ENCODE results near the gene TBCD. TPM values are rescaled to one million over a fixed set of nuclear protein-coding genes. Genes with fewer than 3 reads are reported as not detected.

The TBCD gene
- total RNA-seq, 1 donor from 2014 or later: 216 TPM

DNA sequence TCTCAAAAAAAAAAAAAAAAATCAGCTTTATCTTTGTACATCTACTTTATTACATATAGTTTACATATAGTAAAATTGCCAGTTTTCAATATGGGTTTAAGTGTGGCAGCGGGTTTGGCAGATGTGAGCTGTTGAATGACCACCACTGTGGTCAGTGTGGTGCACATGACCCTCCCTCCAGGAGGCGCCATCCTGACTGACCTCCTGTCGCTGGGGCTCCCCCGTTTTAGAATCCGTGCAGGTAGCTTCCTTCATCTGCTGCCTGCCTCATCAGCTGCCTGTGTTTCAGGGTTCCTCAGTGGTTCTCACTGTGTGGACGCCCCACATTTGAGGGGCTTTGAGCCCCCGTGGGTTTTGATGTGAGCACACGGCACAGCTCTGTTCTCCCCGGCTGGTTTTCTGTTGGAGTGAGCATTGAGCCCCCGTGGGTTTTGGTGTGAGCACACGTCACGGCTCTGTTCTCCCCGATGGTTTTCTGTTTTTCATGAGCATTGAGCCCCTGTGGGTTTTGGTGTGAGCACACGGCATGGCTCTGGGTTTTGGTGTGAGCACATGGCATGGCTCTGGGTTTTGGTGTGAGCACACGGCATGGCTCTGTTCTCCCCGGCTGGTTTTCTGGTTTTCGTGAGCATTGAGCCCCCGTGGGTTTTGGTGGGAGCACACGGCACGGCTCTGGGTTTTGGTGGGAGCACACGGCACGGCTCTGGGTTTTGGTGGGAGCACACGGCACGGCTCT, 145.8 kb downstream of the TBCD start:
- intact Hi-C loops (cut with micrococcal nuclease): no loop called here

DNA sequence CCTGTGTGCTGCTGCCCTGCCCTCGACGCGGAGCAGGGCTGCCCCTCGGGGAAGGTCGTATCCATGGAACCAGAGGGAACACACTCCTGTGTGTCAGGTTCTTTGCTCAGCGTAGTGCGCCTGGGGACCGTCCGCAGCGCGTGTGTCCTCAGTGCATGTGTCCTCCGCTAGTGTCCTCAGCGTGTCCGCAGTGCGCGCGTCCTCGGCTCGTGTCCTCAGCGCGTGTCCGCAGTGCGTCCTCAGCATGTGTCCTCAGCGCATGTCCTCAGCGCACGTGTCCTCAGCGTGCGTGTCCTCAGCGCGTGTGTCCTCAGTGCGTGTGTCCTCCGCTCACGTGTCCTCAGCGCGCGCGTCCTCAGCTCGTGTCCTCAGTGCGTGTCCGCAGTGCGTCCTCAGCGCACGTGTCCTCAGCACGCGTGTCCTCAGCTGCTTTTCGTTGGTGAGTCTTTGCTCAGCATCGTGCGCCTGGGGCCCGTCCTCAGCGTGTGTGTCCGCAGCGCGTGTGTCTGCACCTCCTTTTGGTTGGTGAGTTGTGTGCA, 147.2 kb downstream of the TBCD start:
- intact Hi-C loops (cut with micrococcal nuclease): no loop called here

DNA sequence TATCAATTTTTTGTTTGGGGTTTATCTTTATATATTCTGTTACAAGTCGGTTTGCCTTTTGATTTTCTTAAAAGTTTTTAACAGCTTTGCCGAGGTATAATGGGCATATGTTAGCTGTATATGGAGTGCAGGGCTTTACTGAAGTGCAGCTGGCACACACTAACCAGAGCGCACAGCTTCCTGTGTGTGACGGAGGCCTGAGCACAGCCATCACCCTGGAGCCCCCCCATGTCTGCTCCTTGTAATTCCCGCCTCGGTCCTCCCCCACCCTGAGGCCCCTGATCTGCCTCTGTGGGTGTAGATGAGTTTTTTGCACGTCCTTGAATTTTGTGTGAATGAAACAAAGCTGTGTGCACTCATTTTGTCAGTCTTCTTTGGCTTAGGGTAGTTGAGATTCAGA, 148.1 kb downstream of the TBCD start:
- intact Hi-C loops (cut with micrococcal nuclease): no loop called here

DNA sequence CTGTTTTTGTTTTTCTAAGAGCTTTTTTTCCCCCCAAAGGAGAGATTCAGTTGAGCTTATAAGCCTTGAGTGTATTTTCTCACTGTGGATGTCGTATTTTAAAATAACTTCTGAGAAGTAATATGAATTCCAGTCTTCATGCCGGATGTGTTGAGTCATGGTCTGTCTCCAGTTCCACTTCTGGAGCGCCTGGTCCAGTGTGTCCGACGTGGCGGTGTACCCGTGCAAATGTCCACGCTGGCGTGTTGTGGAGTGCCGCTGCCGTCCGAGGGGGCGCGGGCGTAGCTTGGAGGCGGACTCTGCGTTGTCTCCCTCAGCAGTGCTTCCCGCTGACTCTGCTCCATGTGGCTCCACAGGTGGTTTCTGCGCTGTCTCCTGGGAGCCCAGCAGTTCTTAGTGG, 148.9 kb downstream of the TBCD start:
- intact Hi-C loops (cut with micrococcal nuclease): no loop called here

DNA sequence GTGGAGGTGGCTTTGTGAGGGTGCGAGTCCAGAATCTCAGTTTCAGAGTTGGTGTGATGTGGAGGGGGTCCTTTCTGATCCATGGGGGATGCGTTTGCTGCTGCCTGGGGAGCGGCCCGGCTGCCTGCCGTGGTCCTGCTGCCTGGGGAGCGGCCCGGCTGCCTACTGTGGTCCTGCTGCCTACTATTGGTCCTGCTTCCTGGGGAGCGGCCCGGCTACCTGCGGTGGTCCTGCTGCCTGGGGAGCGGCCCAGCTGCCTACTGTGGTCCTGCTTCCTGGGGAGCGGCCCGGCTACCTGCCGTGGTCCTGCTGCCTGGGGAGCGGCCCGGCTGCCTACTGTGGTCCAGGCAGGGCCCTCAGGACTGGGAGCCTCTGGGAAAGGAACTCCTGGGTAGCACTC, 149.5 kb downstream of the TBCD start:
- intact Hi-C loops (cut with micrococcal nuclease): no loop called here

DNA sequence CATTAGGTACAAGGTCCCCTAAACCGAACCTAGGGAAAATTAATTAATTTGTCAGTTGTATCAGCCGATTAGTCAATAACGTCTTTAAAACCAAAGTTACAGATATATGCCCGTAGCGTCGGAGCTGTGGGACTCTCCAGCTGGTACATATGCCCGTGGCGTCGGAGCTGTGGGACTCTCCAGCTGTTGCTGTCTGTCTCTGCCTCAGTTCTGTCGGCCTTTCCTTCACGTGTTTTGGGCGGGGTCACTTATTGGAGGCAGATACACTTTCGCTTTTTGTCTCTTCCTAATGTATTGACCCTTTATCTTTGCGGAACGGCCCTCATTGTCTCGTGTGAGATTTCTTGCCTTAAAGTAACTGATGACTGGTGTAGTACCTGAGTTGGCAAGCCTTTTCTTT, 150.0 kb downstream of the TBCD start:
- intact Hi-C loops (cut with micrococcal nuclease): no loop called here

DNA sequence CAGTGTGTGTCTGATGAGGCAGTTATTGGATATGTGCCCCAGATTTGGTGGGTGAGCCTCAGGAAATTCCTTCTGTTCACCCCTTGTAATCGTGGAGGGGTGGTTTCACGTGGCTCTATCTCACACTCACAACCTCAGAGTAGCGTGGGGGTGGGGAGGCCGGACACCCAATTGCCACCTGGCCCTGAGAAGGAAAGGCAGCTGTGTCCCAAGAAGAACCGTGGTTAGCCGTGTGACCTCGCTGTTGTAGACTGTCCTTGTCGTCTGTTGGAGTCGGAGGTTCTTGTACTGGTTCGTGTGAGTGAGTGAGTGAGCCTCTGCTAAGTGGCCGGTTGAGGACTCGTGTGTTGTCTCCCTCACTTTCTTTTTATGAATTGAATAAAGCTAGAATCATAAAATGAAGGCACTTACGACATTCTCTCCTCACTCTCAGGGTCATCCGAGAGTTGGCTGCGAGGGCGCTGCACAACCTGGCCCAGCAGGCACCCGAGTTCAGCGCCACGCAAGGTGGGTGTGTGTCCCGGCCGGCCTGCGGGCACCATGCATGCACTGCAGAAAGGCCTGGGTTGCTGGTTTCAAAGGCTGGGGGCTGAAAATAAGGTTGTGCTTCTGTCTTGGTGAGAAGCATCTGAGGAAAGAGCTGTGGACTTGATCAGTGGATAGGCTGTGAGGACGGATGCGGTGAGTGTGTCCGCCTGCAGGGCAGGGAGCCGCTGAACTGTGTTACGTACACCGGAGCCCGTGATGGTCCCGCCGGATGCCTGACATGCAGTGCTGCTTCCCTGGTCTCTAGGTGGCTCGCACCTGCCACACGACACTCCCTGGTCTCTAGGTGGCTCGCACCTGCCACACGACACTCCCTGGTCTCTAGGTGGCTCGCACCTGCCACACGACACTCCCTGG, 151.4 kb downstream of the TBCD start:
- intact Hi-C loops (cut with micrococcal nuclease): no loop called here

DNA sequence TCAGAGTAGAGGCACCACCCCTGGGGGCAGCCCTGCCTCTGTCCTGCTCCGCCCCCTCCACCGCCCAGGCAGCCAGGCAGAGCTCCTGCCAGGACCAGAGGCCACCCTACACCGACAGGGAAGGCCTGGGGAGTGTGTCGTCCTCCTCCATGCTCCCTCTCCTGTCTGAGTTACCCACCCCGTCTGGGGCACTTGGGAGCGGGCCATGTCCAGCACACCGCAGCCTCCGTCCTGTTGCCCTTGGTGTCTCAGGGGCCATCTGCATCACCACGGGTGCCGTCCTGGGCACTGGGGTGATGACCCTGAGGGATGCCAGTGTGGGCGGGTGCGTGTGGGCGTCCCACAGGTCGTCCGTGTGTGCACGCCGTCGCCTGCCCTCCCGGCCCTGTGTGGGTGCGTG, 153.3 kb downstream of the TBCD start:
- intact Hi-C loops (cut with micrococcal nuclease): no loop called here

DNA sequence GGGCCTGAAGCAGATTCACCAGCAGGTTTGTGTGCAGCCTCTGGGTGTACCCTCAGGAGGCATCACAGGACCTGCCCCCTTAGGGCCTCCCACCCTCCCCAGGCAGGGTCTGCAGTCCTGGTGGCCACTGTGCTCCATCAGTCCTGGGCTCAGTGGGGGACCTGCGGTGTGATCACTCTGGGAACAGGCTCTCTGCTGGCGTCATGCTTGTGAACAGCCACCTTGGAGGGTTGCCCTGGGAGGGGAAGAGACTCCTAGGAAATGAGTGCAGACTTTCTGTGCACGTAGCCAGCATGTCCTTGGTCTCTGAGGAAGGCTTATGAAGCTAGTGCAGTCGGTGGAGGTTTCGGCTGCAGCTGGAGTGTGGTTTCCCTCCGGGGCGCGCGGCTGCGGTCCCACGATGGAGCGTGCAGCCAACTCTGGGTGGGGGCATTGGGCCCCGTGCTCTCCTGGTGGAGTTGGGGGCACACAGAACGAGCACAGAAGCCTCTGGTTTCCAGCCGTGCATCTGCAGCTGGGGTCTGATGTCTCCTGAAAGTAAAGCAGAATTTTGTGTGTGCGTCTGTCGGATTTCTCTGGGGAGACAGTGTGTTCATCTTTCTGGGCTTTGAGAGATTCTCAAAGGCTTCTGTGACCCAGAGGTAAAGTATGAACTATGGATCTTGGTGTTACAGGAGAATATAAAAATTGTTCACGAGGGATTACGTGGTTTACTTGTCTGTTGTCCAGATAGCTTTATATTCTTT, 156.1 kb downstream of the TBCD start:
- intact Hi-C loops (cut with micrococcal nuclease): no loop called here

DNA sequence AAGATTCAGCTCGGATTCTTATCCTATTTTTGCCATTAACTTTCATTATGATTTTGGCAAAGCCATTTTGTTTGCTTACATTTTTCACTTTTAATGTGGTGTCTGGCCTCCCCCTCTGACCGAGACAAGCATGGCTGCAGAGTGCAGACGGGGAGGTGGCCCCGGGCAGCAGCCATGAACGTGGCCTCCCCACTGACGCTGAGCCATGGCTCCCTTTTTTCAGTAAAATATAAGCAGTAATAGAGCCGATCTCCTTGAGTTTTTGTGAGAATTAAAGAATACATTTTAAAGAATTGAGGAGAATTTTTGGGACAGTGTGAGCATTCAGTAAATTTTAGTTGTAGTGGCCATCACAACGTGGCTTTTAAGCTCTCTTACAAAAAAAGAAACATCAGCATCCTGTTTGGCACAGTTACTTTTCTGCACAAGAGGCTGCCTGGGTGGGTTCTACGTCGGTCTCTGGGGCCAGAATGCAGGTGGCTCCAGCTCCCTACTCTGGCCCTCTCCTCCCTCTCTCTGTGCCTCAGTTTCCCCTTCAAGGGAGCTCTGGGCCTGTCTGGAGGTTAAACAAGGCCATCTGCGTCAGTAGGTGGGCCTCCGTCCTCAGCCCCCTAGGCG, 156.8 kb downstream of the TBCD start:
- intact Hi-C loops (cut with micrococcal nuclease): no loop called here

DNA sequence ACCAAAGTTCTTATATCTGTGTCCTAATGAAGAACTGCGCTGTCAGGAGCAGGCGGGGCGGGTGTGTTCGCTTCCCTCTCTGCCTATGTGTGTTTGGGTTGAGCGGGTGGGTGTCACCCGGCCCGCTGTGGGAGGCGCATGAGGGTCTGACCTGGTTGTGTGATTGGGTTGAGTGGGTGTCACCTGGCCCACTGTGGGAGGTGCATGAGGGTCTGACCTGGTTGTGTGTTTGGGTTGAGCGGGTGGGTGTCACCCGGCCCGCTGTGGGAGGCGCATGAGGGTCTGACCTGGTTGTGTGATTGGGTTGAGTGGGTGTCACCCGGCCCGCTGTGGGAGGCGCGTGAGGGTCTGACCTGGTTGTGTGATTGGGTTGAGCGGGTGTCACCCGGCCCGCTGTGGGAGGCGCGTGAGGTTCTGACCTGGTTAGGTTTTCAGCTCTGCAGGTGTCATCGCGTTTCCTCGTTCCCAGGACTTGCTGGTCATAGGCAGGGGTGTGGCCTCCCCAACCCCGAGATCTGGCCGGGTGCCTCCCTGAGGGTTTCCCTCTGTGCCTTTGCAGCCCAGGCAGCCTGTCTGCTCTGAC, 157.5 kb downstream of the TBCD start:
- intact Hi-C loops (cut with micrococcal nuclease): no loop called here

DNA sequence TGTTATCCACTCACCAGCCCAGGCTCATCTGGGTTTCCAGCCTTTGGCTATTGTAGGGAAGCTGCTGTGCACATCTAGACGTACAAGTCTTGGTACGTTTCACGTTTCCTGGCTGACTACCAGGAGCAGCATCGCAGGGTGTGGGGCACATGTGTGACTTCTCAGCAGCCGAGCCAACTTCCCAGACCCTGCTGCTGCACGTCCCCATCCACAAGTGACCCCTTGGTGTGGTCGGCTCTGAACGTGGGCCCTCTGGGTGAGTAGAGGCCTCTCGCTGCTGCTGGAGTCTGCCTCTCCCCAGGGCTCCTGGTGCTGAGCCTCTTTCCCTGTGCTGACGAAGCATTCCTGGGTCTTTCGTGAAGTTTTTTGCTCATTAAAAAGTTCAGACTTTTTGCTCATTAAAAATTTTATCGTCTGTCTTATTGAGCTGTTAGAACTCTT, 158.2 kb downstream of the TBCD start:
- intact Hi-C loops (cut with micrococcal nuclease): no loop called here

DNA sequence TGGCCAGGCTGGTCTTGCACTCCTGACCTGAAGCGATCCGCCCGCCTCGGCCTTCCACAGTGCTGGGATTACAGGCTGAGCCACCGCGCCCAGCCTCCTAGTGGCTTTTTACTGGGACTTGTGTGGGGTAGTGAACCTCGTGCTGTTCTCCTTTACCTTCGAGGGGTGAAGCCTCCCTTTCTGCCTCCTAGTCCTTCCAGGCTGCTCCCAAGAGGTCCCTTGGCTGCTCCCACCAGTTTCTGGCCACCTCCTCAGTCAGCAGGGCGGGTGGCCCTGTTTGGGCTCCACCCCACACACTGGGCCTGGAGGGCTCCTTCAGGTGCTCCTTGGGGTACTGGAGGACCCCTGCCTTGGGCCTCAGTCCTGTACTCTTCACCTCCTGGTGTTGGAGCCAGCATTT, 158.9 kb downstream of the TBCD start:
- intact Hi-C loops (cut with micrococcal nuclease): no loop called here

DNA sequence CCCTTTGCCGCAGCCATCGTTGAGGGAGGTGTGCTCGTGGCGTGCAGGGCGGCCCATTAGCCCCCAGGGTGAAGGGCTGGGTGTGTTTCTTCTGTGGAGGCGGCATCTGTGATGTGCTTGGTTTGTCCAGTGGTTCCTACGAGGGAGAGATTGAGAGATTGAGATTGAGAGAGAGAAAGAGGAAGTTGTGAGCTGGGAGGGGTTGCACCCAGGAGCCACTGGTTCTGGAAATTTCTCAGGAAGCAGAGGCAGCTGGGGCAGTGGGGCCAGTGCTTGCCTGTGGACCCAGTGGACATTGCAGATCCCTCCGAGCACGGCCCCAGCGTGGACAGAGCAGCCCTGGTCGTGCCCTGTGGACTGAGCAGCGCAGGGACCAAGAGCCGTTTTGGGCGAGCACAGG, 160.0 kb downstream of the TBCD start:
- intact Hi-C loops (cut with micrococcal nuclease): no loop called here

DNA sequence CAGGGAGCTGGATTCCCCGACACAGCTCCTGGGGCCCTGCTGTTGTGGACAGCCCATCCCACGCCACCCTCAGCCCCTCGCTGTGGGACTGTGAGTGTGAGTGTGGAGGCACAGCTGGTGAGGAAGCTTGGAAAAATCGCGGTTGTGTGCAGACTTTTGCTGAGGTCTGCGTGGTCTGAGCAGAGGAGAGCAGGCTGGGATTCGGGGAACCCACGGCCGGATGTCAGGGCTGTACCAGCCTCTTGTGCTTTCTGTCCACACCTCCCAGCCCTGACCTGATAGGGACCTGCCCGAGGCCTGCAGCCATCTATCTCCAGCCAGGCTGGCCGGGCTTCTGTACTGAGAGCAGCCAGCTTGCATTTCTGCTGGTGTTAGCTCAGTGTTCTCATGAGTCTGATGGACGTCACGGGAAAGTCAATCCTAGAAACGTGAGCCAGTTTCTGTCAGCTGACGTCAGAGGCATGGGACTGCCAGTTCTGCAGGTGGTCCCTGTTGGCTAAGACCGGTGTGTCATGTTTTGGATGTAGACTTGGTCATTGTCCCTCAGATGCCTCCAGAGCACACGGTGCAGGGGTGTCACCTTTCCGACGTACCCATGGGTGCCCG, 160.7 kb downstream of the TBCD start:
- intact Hi-C loops (cut with micrococcal nuclease): no loop called here

DNA sequence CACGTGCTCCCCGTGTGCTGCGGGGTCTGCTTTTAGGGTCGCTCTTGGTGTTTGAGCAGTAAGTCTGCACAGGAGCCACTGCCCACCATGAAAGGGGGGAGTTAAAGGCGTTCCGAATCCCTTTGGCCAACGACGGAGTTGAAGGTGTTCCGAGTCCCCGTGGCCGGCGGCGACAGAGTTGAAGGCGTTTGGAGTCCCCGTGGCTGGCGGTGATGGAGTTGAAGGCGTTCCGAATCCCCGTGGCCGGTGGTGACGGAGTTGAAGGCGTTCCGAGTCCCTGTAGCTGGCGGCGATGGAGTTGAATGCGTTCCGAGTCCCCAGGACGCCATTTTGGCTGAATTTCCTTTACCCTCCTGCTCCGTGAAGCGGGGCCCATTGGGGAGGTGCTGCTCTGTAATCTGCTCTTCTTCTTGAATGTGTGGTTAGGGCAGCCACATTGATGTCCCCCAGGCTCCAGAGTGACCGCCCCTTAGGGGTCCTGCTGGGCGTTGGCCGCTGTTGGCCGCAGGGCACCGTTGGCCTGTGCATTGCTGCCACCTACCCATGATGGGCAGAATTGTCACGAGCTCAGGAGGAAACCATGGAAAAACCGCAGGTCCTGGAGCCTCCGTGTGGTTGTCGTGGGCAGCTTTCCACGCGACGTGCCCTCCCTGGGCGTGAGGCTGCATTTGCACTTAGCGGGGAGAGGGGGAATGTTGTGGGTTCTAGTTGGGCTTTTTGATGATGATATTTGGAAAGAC, 161.6 kb downstream of the TBCD start:
- intact Hi-C loops (cut with micrococcal nuclease): no loop called here

DNA sequence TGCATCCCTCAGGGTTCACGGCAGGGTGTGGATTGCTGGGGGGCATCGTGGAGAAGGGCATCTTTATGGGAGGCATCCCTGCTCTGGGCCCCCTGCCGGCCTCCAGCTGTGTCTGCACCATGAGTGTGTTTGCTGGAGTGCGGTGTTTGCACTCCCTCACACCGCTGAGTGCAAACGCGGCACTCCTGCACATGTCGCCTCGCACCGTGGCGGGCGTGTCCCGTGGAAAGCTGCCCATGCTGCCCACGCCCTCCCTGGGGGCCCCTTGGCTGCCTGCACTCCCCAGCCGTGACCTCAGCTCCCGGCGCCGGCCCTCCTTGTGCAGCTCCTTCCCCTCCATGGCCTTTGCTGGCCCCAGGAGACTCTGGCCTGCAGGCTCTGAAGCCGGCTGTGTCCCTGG, 162.5 kb downstream of the TBCD start:
- intact Hi-C loops (cut with micrococcal nuclease): no loop called here

DNA sequence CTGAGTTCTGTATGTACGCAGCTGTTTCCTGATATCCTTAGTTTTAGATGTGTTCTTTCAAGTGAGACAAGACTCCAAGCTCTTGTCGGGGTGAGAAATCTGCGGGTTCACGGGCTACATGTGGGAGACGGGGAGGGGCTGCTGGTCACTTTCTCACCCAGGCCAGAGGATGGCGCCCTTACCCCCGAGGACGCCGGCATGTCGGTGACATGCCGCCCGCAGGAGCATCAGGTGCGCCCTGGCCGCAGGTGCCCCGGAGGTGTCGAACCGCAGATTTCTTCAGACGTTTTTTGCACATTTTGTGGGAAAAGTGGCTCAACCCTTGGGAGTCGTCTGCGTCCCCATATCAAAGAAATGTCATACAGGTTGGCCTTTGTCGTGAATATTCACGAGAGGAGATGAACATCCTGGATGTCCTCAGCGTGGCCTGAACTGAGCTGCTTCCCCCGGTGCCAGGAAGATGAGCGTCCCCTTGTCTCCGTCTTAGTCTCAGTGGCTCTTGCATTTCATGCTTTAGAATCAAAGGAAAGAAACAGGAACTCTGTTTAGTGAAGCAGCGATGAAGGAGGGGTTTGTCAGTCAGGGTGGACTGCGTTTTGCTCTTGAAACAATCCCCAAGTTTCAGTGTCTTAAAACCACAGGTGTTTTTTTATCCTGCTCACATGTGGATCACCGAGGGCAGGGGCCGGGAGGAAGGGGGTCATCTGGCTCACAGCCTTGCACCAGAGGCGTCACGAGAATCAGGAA, 163.3 kb downstream of the TBCD start:
- intact Hi-C loops (cut with micrococcal nuclease): no loop called here

DNA sequence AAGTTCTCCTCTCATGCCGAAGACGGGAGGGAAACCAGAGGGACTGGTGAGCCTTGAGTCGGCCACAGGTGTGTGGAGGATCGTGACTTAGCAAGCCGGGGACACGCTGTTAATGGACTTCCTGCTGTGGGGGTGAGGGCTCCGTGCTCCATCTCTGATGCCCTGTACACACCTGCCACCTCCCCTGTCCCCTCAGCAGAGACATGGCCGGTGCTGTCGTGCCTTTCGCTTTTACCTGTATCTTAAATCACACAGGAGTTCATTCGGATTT, 163.8 kb downstream of the TBCD start:
- intact Hi-C loops (cut with micrococcal nuclease): no loop called here
